Right lobe of liver (tissue), 6 donors: ENCODE data around the gene GRIFIN. TPM values are rescaled to one million over a fixed set of nuclear protein-coding genes. Genes with fewer than 3 reads are reported as not detected.
"Not testable (repeated sequence)": the region's sequence is repeated elsewhere in the genome, so short reads cannot be mapped to it uniquely, and the experiment has no call there.

Experiments
- ATAC-seq, 4 donors: fragments of 200-7000 bp; cut with Tn5 transposase; one replicate each; pipeline ENCODE4 v1.9.1; 2020; ENCODE audit warnings: mild to moderate bottlenecking in 4 of 4, moderate library complexity in 4 of 4
- DNase-seq, 3 donors: peaks; one replicate each; pipeline ENCODE4 v3.0.0-alpha.2; 2020
- H3K27ac ChIP-seq, 3 donors: fragments of 200-600 bp; one replicate each; pipeline ENCODE4 v1.8.0; 2022
- H3K27me3 ChIP-seq, 2 donors: fragments of 200-600 bp; one replicate each; pipeline ENCODE4 v1.8.0; 2022
- H3K36me3 ChIP-seq, 4 donors: fragments of 200-600 bp; sonication (generic) in 1 of 4; one replicate each; pipeline versions ENCODE4 v1.5.1 to v1.8.0; 2017 to 2022; ENCODE audit warnings: control low read depth in 1 of 4
- H3K4me1 ChIP-seq, 4 donors: fragments of 200-600 bp; sonication (generic) in 1 of 4; one replicate each; pipeline versions ENCODE4 v1.5.1 to v1.8.0; 2017 to 2022; ENCODE audit warnings: control low read depth in 1 of 4
- H3K4me3 ChIP-seq, 3 donors: fragments of 200-600 bp; one replicate each; pipeline ENCODE4 v1.8.0; 2022
- H3K9me3 ChIP-seq, 4 donors: fragments of 200-600 bp; sonication (generic) in 1 of 4; one replicate each; pipeline versions ENCODE4 v1.5.1 to v1.8.0; 2017 to 2022; ENCODE audit warnings: control low read depth in 1 of 4
- CTCF ChIP-seq, 4 donors: fragments of 200-600 bp in 3 of 4; fragments of 450-650 bp in 1 of 4; IDR thresholded peaks; one replicate each; pipeline versions ENCODE4 v1.5.1 to v1.8.0; 2016 to 2022; ENCODE audit warnings: antibody characterized with exemption in 4 of 4, mild to moderate bottlenecking in 2 of 4
- POLR2A ChIP-seq: fragments of 450-650 bp; IDR thresholded peaks from one replicate; pipeline ENCODE4 v1.6.1; 2017; ENCODE audit warnings: antibody characterized with exemption, mild to moderate bottlenecking
- WGBS: methylation state at CpG from one replicate; pipeline ENCODE4 v1.1.6; 2018; ENCODE audit warnings: low coverage, low lambda C conversion rate; ENCODE audit not compliant: insufficient coverage; ENCODE audit errors: missing lambda C conversion rate; 5-methylcytosine and 5-hydroxymethylcytosine counted together
- intact Hi-C, 2 donors: fragments of 100-400 bp; cut with DNase I; formaldehyde crosslinking; loops; one replicate each; pipeline versions ENCODE4 v1.11.2 to v1.14.1; 2022
- total RNA-seq, 6 experiments: library from RNA; depleted of rRNA in 2 of 6; stranded (reverse); fragments of >200 nt in 2 of 6; fragmentation: NEBNext Ultra II Directional in 3 of 6; extraction: Animal tissue kit (Norgen Biotek cat#: 25700) in 3 of 6; gene quantifications; one replicate each; pipeline versions ENCODE4 v1.1.0 to v1.2.4, GENCODE V29; 2016 to 2023
- donor health status: DM: no; HTN: yes; CAD: no.
- donor health status: DM: no; HTN: no; CAD: no.
- donor health status: DM: no; HTN: no; CAD: no.
- donor health status: DM: no; HTN: yes; CAD: no.
- donor health status: DM: no; HTN: yes; CAD: no.

Gene GRIFIN
- total RNA-seq, 6 experiments from 2014 or later = not detected

DNA sequence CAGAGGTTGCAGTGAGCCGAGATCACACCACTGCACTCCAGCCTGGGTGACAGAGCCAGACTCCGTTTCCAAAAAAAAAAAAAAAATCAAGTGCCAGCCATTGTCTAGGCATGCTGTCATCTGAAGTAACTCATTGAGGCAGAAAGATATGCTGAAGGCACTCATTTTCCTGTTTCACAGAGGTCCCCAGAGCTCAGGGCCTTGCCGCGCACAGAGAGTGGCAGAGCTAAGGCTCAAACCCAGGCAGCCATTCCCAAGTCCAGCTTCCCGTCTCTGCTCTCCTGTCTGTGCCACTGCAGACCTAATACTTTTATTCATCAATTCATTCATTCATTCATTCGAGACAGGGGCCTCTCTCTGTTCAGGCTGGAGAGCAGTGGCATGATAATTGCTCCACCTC is 3.5 kb downstream of the GRIFIN start:
- WGBS = 60% methylated on average over 2 of the region's 6 CpGs
- no peaks in the 10 kb centered on the region for H3K36me3 ChIP-seq
- intact Hi-C loops = loop anchor here (10.0 kb wide), 1 partner anchor 212 kb away; the partner anchor contains the start of gene AMZ1 (in 2 of the 2)

DNA sequence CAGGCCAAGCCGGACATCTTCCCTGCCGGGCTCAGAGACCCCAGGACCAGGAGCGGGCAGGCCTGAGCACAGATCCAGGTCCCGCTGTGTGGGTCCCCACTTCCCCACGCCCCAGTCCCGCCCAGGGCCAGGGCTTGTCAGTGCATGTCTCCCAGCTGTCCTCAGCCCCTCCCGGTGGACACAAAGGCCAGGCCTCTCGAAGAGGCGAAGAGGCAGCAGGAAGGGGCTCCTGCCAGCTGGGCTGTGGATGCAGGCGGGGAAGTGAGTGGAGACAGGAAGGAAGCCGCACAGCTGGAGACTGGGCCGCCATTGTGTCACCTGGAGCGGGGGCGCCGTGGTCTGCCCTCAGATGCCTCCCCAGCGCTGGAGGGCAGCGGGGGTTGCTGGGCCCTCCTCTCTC is 4.8 kb downstream of the GRIFIN start:
- intact Hi-C loops = loop anchor here (10.0 kb wide), 1 partner anchor 213 kb away; the partner anchor contains the start of gene AMZ1 (in 2 of the 2)
- Histone ChIP-seq H3K36me3 (no peaks in the 10 kb centered on the region), H3K27me3 (no peaks in the 10 kb centered on the region), H3K4me1 (no peaks in the 10 kb centered on the region), H3K4me3 (no peak overlapping the region), H3K9me3 (no peaks in the 10 kb centered on the region), H3K27ac (no peak overlapping the region)
- TF ChIP-seq CTCF (IDR thresholded peaks at IDR 0.05) = no peak
- no peak for TF ChIP-seq POLR2A
- DNase-seq = peak in 1 of 3 donors; percentile 63
- WGBS = 30% methylated on average over 13 of the region's 17 CpGs
- ATAC-seq = peak in 3 of 4 donors; percentile 18 to 30 (median 25)

More for the DNA sequence above, 3.5 kb downstream of the GRIFIN start:
- Histone ChIP-seq H3K9me3 (no peaks in the 10 kb centered on the region), H3K4me1 (peaks cover 0 to 4% (median 0%) of the 10 kb centered on the region in 4 donors), H3K4me3 (no peak overlapping the region), H3K27ac (no peak overlapping the region), H3K27me3 (no peaks in the 10 kb centered on the region)
- DNase-seq (no peak), ATAC-seq (no peak)
- TF ChIP-seq CTCF (IDR thresholded peaks at IDR 0.05) (no peak), POLR2A (no peak)

- Histone ChIP-seq H3K27ac (no peak overlapping the region), H3K36me3 (no peaks in the 10 kb centered on the region), H3K4me3 (no peak overlapping the region), H3K27me3 (no peaks in the 10 kb centered on the region), H3K9me3 (no peaks in the 10 kb centered on the region), H3K4me1 (no peaks in the 10 kb centered on the region)
- ATAC-seq (no peak), DNase-seq (no peak)
- no CpG with 5 or more reads among the region's 5 CpGs for WGBS
- TF ChIP-seq POLR2A = no peak
- TF ChIP-seq CTCF (IDR thresholded peaks at IDR 0.05) = no peak
- intact Hi-C loops = loop anchor here (10.0 kb wide), 1 partner anchor 214 kb away; the partner anchor contains the start of gene AMZ1 (in 2 of the 2)
Observed at GRCh38 chr7:2471022-2471329, 5.2 kb downstream of the GRIFIN start.

- no peaks in the 10 kb centered on the region for H3K9me3 ChIP-seq
- H3K4me3 ChIP-seq = no peak overlapping the region
- no peak for ATAC-seq
- DNase-seq = no peak
- no peaks in the 10 kb centered on the region for H3K27me3 ChIP-seq
- H3K4me1 ChIP-seq = no peaks in the 10 kb centered on the region
- WGBS = no CpG with 5 or more reads among the region's 19 CpGs
- TF ChIP-seq CTCF (IDR thresholded peaks at IDR 0.05) (no peak), POLR2A (no peak)
- intact Hi-C loops = loop anchor here (10.0 kb wide), 1 partner anchor 214 kb away; the partner anchor contains the start of gene AMZ1 (in 2 of the 2)
- no peak overlapping the region for H3K27ac ChIP-seq
- H3K36me3 ChIP-seq = no peaks in the 10 kb centered on the region
Observed at GRCh38 chr7:2470204-2471021, 5.8 kb downstream of the GRIFIN start.

GRCh38 chr7:2469460-2470203 is 6.6 kb downstream of the GRIFIN start:
- not testable (repeated sequence) for H3K27ac ChIP-seq, H3K4me3 ChIP-seq, H3K4me1 ChIP-seq, H3K36me3 ChIP-seq, H3K9me3 ChIP-seq, H3K27me3 ChIP-seq, ATAC-seq, DNase-seq
- intact Hi-C loops = loop anchor here (10.0 kb wide), 1 partner anchor 215 kb away; the partner anchor contains the start of gene AMZ1 (in 2 of the 2)
- WGBS = 60% methylated on average over 7 of the region's 9 CpGs
